ENCODE data around the gene PRTG. TPM values are rescaled to one million over a fixed set of nuclear protein-coding genes. Genes with fewer than 3 reads are reported as not detected.
"Not testable (repeated sequence)": the region's sequence is repeated elsewhere in the genome, so short reads cannot be mapped to it uniquely, and the experiment has no call there.

The PRTG gene
- total RNA-seq, 1 experiment from 2014 or later: 2.0 TPM

DNA sequence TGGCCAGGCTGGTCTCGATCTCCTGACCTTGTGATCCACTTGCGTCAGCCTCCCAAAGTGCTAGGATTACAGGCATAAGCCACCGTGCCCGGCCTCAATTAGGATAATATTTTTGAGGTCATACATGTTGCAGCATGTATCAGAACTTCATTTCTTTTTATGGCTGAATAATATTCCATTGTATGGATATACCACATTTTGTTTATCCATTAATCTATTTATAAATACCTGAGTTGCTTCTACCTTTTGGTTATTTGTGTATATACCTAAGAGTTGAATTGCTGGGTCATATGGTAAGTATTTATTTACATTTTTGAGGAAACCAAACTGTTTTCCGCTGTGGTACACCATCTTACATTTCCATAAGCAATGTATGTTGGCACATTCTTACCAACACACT lies 136.7 kb downstream of the PRTG start:
- no peaks in the 10 kb centered on the region for H3K36me3 ChIP-seq (replicated peaks; ENCODE audit: control insufficient read depth, insufficient read depth, low read length)
- no peak for DNase-seq
- no peak overlapping the region for H3K4me3 ChIP-seq (ENCODE audit: insufficient read depth, low read depth, low read length)
- no peaks in the 10 kb centered on the region for H3K27me3 ChIP-seq (ENCODE audit: control insufficient read depth, insufficient read depth, low read length)

DNA sequence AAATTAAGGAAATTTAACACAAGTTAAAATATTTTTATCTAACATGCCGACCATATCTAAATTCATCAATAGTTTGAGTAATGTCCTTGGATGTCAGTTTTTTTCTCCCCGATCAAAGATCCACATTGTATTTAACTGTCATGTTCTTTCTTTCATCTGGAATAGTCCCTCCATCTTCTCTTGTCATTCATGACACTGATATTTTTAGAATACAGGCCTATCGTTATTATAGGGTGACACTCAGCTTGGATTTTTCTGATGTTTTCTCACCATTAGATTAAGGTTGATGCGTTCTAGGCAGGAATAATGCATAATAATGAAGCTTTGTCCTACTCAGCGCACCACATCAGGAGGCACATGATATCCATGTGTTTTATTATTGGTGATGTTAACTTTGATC lies 141.6 kb downstream of the PRTG start:
- Histone ChIP-seq H3K36me3 (replicated peaks; ENCODE audit: control insufficient read depth, insufficient read depth, low read length) (no peaks in the 10 kb centered on the region), H3K27me3 (ENCODE audit: control insufficient read depth, insufficient read depth, low read length) (no peaks in the 10 kb centered on the region), H3K4me3 (ENCODE audit: insufficient read depth, low read depth, low read length) (no peak overlapping the region)
- no peak for DNase-seq

DNA sequence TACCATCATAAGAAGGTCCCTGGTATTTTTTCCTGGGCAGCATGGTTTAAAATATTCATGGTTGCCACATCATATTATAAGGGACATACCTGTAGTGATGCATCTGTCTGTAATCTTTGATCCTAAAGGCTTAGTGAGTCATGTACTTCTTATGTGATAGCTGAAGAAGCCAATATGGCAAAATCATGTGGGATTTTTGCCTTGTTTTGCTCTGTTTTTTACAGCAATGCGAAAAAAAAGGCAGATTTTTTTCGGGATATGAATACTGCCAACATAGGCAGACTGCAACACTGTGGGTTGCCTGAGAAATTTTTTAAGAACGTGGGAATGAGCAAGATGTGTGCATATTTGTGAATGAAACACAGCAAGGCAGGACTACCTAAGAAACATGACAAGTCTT lies 143.5 kb downstream of the PRTG start:
- H3K4me3 ChIP-seq (ENCODE audit: insufficient read depth, low read depth, low read length): no peak overlapping the region
- H3K36me3 ChIP-seq (replicated peaks; ENCODE audit: control insufficient read depth, insufficient read depth, low read length): no peaks in the 10 kb centered on the region
- no peaks in the 10 kb centered on the region for H3K27me3 ChIP-seq (ENCODE audit: control insufficient read depth, insufficient read depth, low read length)
- DNase-seq: no peak

DNA sequence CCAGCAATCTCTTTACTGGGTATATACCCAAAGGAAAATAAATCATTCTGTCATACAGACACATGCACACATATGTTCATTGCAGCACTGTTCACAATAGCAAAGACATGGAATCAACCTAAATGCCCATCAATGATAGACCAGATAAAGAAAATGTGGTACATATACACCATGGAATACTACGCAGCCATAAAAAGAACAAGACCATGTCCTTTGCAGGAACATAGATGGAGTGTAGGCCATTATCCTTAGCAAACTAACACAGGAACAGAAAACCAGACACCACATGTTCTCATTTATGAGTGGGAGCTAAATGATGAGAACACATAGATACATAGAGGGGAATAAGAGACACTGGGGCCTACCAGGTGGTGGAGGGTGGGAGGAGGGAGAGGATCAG lies 149.9 kb downstream of the PRTG start:
- H3K36me3 ChIP-seq (replicated peaks; ENCODE audit: control insufficient read depth, insufficient read depth, low read length); DNase-seq; H3K4me3 ChIP-seq (ENCODE audit: insufficient read depth, low read depth, low read length): not testable (repeated sequence)
- H3K27me3 ChIP-seq (ENCODE audit: control insufficient read depth, insufficient read depth, low read length): peaks cover 17% of the 10 kb centered on the region

GRCh38 chr15:55590788-55591187 lies 152.2 kb downstream of the PRTG start:
- Histone ChIP-seq H3K36me3 (replicated peaks; ENCODE audit: control insufficient read depth, insufficient read depth, low read length) (no peaks in the 10 kb centered on the region), H3K4me3 (ENCODE audit: insufficient read depth, low read depth, low read length) (no peak overlapping the region), H3K27me3 (ENCODE audit: control insufficient read depth, insufficient read depth, low read length) (peaks cover 36% of the 10 kb centered on the region)
- no peak for DNase-seq

DNA sequence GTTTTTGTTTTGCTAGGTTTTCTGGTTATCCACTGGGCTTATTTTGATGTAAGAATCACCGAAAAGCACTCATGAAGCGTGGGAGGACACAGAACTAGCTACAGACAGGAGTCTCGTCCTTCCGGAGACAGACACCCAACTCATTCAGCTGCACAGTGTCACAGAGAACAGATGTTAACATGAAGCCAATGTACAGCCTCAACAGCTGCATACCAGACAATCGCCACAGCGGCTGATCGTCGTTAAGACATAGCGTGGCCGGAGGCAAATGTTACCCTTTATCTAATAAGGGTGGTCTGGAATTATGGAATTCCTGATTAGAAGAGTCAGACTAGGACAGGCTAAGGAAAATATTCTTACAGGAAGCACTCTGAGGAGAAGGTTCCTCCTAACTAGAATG lies 153.7 kb downstream of the PRTG start:
- peaks cover 38% of the 10 kb centered on the region for H3K27me3 ChIP-seq (ENCODE audit: control insufficient read depth, insufficient read depth, low read length)
- H3K36me3 ChIP-seq (replicated peaks; ENCODE audit: control insufficient read depth, insufficient read depth, low read length): no peaks in the 10 kb centered on the region
- H3K4me3 ChIP-seq (ENCODE audit: insufficient read depth, low read depth, low read length): no peak overlapping the region

DNA sequence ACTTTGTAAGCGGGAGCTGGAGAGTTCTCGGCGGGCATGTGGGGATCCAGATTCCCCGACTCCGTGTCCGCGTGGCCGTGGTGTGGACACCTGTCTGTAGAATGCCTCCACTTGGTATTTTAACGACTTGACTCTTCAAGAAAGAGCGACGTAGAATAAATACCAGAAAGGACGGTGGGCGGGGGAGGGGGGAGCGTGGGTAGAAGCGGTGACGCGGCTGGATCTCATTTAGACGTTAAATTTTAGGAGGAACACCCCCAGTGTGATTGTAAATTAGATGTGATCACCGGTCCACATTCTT lies 154.2 kb downstream of the PRTG start:
- Histone ChIP-seq H3K27me3 (ENCODE audit: control insufficient read depth, insufficient read depth, low read length) (peaks cover 38% of the 10 kb centered on the region), H3K36me3 (replicated peaks; ENCODE audit: control insufficient read depth, insufficient read depth, low read length) (no peaks in the 10 kb centered on the region), H3K4me3 (ENCODE audit: insufficient read depth, low read depth, low read length) (peak overlapping the region; percentile 51)
- DNase-seq: peak; percentile 48

More for the DNA sequence above, 153.7 kb downstream of the PRTG start:
- DNase-seq: no peak

GRCh38 chr15:55588070-55588814 lies 154.7 kb downstream of the PRTG start, which contains the start of gene PYGO1:
PYGO1 (minus strand) TSS chr15:55588345; CDS start chr15:55587883, 462 bp downstream.
- H3K27me3 ChIP-seq (ENCODE audit: control insufficient read depth, insufficient read depth, low read length): peaks cover 38% of the 10 kb centered on the region
- H3K36me3 ChIP-seq (replicated peaks; ENCODE audit: control insufficient read depth, insufficient read depth, low read length): no peaks in the 10 kb centered on the region
- peak; percentile 88 for DNase-seq

DNA sequence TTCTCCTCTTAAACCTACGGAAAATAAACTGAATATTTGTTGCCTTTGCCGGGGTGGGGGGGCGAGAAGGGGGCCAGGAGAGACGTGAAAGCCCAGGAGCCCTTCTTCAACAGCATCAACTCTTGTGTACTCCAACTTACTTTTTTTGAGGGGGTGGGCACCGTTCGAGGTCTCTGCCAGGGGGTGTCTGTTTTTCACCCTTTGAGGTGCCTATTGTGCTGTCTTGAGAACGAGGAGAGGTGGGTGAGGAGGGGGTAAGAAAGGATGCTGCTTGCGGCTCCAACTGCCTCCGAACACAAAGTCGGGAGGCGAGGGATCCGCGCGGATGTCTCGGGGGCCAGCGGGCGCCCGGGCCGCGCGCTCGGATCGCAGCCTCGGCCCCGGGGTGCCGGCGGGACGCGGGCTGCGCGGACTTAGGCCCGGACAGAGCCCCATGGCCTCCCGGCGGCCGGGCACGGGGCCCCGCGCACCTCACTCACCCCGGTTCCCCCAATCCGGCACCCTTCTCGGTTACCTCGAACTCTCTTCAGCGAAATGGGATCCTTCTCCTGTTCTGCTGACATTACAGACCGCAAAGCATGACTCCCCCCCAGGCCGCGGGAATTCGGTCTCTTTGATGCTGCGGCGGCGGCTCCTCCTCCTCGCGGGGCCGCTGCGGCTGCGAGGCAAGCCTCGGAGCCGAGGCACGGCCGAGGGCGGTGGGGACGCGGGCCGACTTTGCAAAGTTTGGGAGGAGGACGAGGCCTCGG lies 155.5 kb downstream of the PRTG start:
- DNase-seq: peak; percentile 85
- H3K36me3 ChIP-seq (replicated peaks; ENCODE audit: control insufficient read depth, insufficient read depth, low read length): no peaks in the 10 kb centered on the region
- peaks cover 38% of the 10 kb centered on the region for H3K27me3 ChIP-seq (ENCODE audit: control insufficient read depth, insufficient read depth, low read length)
- H3K4me3 ChIP-seq (ENCODE audit: insufficient read depth, low read depth, low read length): peak overlapping the region; percentile 49

More at GRCh38 chr15:55588070-55588814, 154.7 kb downstream of the PRTG start, which contains the start of gene PYGO1:
- H3K4me3 ChIP-seq (ENCODE audit: insufficient read depth, low read depth, low read length): peak within 1 kb of the TSS; percentile 51

DNA sequence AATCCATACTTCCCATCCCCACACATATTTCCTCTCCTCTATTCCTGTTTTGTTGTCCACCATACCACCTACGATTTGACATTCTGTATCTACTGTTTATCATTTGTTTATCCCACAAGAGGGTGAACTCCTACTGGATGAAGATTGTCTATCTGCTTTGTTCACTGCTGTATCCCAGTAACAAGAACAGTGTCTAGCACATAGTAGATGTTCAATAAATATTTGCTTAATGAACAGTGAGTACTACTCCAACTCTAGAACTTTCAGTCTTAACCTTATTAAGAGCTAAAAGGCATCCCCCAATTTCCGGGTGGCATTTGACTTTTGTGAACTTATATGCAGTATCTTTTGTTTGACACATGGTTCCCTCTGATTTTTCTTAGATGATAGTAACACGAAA lies 156.1 kb downstream of the PRTG start:
- Histone ChIP-seq H3K4me3 (ENCODE audit: insufficient read depth, low read depth, low read length) (no peak overlapping the region), H3K36me3 (replicated peaks; ENCODE audit: control insufficient read depth, insufficient read depth, low read length) (no peaks in the 10 kb centered on the region), H3K27me3 (ENCODE audit: control insufficient read depth, insufficient read depth, low read length) (peaks cover 38% of the 10 kb centered on the region)
- DNase-seq: no peak

DNA sequence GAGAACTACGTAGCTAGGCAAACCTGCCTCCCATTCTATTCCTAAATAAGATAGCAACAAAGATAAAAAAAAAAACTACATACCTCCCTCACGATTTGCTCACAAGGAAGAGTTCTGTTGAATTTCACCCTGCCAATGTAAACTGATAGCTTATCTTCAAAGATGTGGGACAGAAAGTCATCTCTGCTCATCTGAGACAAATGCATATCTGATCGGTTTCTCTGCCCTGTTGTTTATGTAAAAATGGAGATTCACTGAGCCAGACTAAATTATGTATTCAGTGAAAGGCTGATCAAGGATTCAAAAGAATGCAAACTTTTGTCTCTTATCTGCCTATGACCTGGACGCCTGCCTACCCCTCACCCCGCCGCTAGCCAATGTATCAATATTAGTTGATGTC lies 166.0 kb downstream of the PRTG start:
- Histone ChIP-seq H3K36me3 (replicated peaks; ENCODE audit: control insufficient read depth, insufficient read depth, low read length) (no peaks in the 10 kb centered on the region), H3K4me3 (ENCODE audit: insufficient read depth, low read depth, low read length) (no peak overlapping the region), H3K27me3 (ENCODE audit: control insufficient read depth, insufficient read depth, low read length) (no peaks in the 10 kb centered on the region)
- DNase-seq: no peak

GRCh38 chr15:55574096-55574495 lies 168.9 kb downstream of the PRTG start:
- H3K4me3 ChIP-seq (ENCODE audit: insufficient read depth, low read depth, low read length): no peak overlapping the region
- no peak for DNase-seq
- H3K36me3 ChIP-seq (replicated peaks; ENCODE audit: control insufficient read depth, insufficient read depth, low read length): no peaks in the 10 kb centered on the region
- no peaks in the 10 kb centered on the region for H3K27me3 ChIP-seq (ENCODE audit: control insufficient read depth, insufficient read depth, low read length)

DNA sequence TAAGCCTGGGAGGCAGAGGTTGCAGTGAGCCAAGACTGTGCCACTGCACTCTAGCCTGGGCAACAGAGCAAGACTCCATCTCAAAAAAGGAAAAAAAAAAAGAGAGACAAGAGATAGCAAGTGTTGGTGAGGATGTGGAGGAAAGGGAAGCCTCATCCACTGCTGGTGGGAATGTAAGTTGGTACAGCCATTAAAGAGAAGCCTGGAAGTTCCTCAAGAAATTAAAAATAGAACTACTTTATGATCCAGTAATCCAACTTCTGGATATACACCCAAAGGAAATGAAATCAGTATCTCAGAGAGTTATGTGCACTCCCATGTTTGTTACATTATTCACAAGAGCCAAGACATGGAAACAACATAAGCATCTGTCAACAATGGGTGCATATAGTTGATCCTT lies 169.7 kb downstream of the PRTG start:
- no peaks in the 10 kb centered on the region for H3K36me3 ChIP-seq (replicated peaks; ENCODE audit: control insufficient read depth, insufficient read depth, low read length)
- no peak for DNase-seq
- no peaks in the 10 kb centered on the region for H3K27me3 ChIP-seq (ENCODE audit: control insufficient read depth, insufficient read depth, low read length)
- H3K4me3 ChIP-seq (ENCODE audit: insufficient read depth, low read depth, low read length): no peak overlapping the region

DNA sequence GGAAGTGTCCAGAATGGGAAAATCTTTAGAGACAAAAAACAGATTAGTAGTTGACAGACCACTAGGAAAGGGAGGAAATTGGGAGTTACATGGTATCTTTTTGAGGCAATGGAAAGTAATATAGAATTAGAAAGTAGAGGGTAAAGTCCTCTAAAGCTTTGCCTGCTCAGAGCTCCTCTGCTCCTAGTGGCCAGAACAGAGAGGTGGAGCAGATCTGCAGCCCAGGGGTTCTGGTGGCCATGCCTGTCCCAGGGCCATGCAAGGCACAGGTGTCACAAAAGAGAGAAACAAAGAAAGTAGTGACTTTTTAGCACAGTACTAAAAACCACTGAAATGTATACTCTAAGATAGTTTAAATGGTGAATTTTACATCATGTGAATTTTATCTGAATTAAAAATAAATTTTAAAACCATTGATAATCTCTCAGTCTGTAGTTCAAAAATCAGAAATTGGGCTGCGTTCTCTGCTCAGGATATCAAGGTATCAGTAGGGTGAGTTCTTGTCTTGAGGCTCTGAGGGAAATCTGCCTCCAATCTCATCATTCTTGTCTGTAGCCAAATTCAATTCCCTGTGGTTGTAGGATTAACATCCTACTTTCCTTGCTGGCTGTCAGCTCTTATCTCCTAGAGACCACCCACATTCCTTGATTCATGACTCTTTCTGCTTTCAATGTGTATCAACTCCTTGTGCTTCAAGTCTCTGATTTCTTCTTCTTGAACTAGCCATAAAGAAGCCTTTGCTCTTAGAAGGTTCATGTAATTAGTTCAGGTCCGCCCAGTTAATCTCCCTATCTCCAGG lies 178.4 kb downstream of the PRTG start:
- Histone ChIP-seq H3K27me3 (ENCODE audit: control insufficient read depth, insufficient read depth, low read length) (no peaks in the 10 kb centered on the region), H3K4me3 (ENCODE audit: insufficient read depth, low read depth, low read length) (no peak overlapping the region), H3K36me3 (replicated peaks; ENCODE audit: control insufficient read depth, insufficient read depth, low read length) (no peaks in the 10 kb centered on the region)
- DNase-seq: peak; percentile 19

- DNase-seq: no peak
- Histone ChIP-seq H3K4me3 (ENCODE audit: insufficient read depth, low read depth, low read length) (no peak overlapping the region), H3K27me3 (ENCODE audit: control insufficient read depth, insufficient read depth, low read length) (no peaks in the 10 kb centered on the region), H3K36me3 (replicated peaks; ENCODE audit: control insufficient read depth, insufficient read depth, low read length) (no peaks in the 10 kb centered on the region)
Observed at GRCh38 chr15:55562601-55563000, 180.4 kb downstream of the PRTG start.
